ENCODE measurements around the gene SLITRK3. TPM values are rescaled to one million over a fixed set of nuclear protein-coding genes. Genes with fewer than 3 reads are reported as not detected.
"Not testable (repeated sequence)": the region's sequence is repeated elsewhere in the genome, so short reads cannot be mapped to it uniquely, and the experiment has no call there.

The SLITRK3 gene
- total RNA-seq, 2 experiments from 2014 or later = not detected

- Mint-ChIP-seq H3K36me3 (ENCODE audit: low read depth) (no peaks in the 10 kb centered on the region), H3K27ac (no peak overlapping the region), H3K27me3 (ENCODE audit: low read depth) (no peaks in the 10 kb centered on the region), H3K4me3 (no peak overlapping the region), H3K9me3 (ENCODE audit: insufficient read depth) (no peaks in the 10 kb centered on the region), H3K4me1 (ENCODE audit: low read depth) (no peaks in the 10 kb centered on the region)
- ATAC-seq (no peak), DNase-seq (no peak)
- CTCF ChIA-PET = no interaction called here
- POLR2A ChIA-PET = no interaction called here
Observed at GRCh38 chr3:165170236-165170635, 25.9 kb downstream of the SLITRK3 start.

- Mint-ChIP-seq H3K36me3 (ENCODE audit: low read depth) (no peaks in the 10 kb centered on the region), H3K27me3 (ENCODE audit: low read depth) (no peaks in the 10 kb centered on the region), H3K9me3 (ENCODE audit: insufficient read depth) (no peaks in the 10 kb centered on the region), H3K4me3 (no peak overlapping the region), H3K4me1 (ENCODE audit: low read depth) (no peaks in the 10 kb centered on the region), H3K27ac (no peak overlapping the region)
- DNase-seq (no peak), ATAC-seq (no peak)
- CTCF ChIA-PET = no interaction called here
- POLR2A ChIA-PET = no interaction called here
Observed at GRCh38 chr3:165169368-165169767, 26.8 kb downstream of the SLITRK3 start.

GRCh38 chr3:165162883-165163282 is 33.3 kb downstream of the SLITRK3 start:
- H3K27me3 Mint-ChIP-seq (ENCODE audit: low read depth) = no peaks in the 10 kb centered on the region
- ATAC-seq (no peak), DNase-seq (no peak)
- H3K36me3 Mint-ChIP-seq (ENCODE audit: low read depth) = no peaks in the 10 kb centered on the region
- no peak overlapping the region for H3K27ac Mint-ChIP-seq
- H3K4me1 Mint-ChIP-seq (ENCODE audit: low read depth) = no peaks in the 10 kb centered on the region
- H3K9me3 Mint-ChIP-seq (ENCODE audit: insufficient read depth) = no peaks in the 10 kb centered on the region
- H3K4me3 Mint-ChIP-seq = no peak overlapping the region
- POLR2A ChIA-PET = no interaction called here
- CTCF ChIA-PET = no interaction called here

- no peaks in the 10 kb centered on the region for H3K9me3 Mint-ChIP-seq (ENCODE audit: insufficient read depth)
- ChIA-PET POLR2A (no interaction called here), CTCF (no interaction called here)
- no peaks in the 10 kb centered on the region for H3K27me3 Mint-ChIP-seq (ENCODE audit: low read depth)
- H3K27ac Mint-ChIP-seq = no peak overlapping the region
- ATAC-seq = no peak
- no peaks in the 10 kb centered on the region for H3K36me3 Mint-ChIP-seq (ENCODE audit: low read depth)
- no peak overlapping the region for H3K4me3 Mint-ChIP-seq
- no peak for DNase-seq
- no peaks in the 10 kb centered on the region for H3K4me1 Mint-ChIP-seq (ENCODE audit: low read depth)
Observed at GRCh38 chr3:165159760-165160421, 36.3 kb downstream of the SLITRK3 start.

GRCh38 chr3:165158011-165158410 is 38.2 kb downstream of the SLITRK3 start:
- no peak overlapping the region for H3K27ac Mint-ChIP-seq
- CTCF ChIA-PET = no interaction called here
- POLR2A ChIA-PET = no interaction called here
- no peaks in the 10 kb centered on the region for H3K4me1 Mint-ChIP-seq (ENCODE audit: low read depth)
- H3K36me3 Mint-ChIP-seq (ENCODE audit: low read depth) = no peaks in the 10 kb centered on the region
- ATAC-seq (no peak), DNase-seq (no peak)
- no peaks in the 10 kb centered on the region for H3K27me3 Mint-ChIP-seq (ENCODE audit: low read depth)
- H3K4me3 Mint-ChIP-seq = no peak overlapping the region
- H3K9me3 Mint-ChIP-seq (ENCODE audit: insufficient read depth) = no peaks in the 10 kb centered on the region

- Mint-ChIP-seq H3K4me3 (no peak overlapping the region), H3K27me3 (ENCODE audit: low read depth) (no peaks in the 10 kb centered on the region), H3K4me1 (ENCODE audit: low read depth) (no peaks in the 10 kb centered on the region), H3K27ac (no peak overlapping the region), H3K9me3 (ENCODE audit: insufficient read depth) (no peaks in the 10 kb centered on the region), H3K36me3 (ENCODE audit: low read depth) (no peaks in the 10 kb centered on the region)
- DNase-seq (no peak), ATAC-seq (no peak)
- CTCF ChIA-PET = no interaction called here
- POLR2A ChIA-PET = no interaction called here
Observed at GRCh38 chr3:165156757-165157420, 39.3 kb downstream of the SLITRK3 start.

- no peak for ATAC-seq
- no peak overlapping the region for H3K27ac Mint-ChIP-seq
- H3K9me3 Mint-ChIP-seq (ENCODE audit: insufficient read depth) = no peaks in the 10 kb centered on the region
- no peaks in the 10 kb centered on the region for H3K27me3 Mint-ChIP-seq (ENCODE audit: low read depth)
- H3K4me1 Mint-ChIP-seq (ENCODE audit: low read depth) = no peaks in the 10 kb centered on the region
- DNase-seq = no peak
- ChIA-PET CTCF (no interaction called here), POLR2A (no interaction called here)
- no peak overlapping the region for H3K4me3 Mint-ChIP-seq
- no peaks in the 10 kb centered on the region for H3K36me3 Mint-ChIP-seq (ENCODE audit: low read depth)
Observed at GRCh38 chr3:165148876-165149441, 47.2 kb downstream of the SLITRK3 start.

GRCh38 chr3:165144271-165144670 is 51.9 kb downstream of the SLITRK3 start:
- DNase-seq (no peak), ATAC-seq (no peak)
- ChIA-PET POLR2A (no interaction called here), CTCF (no interaction called here)
- H3K4me1 Mint-ChIP-seq (ENCODE audit: low read depth) = no peaks in the 10 kb centered on the region
- H3K9me3 Mint-ChIP-seq (ENCODE audit: insufficient read depth) = no peaks in the 10 kb centered on the region
- no peak overlapping the region for H3K4me3 Mint-ChIP-seq
- H3K36me3 Mint-ChIP-seq (ENCODE audit: low read depth) = no peaks in the 10 kb centered on the region
- H3K27me3 Mint-ChIP-seq (ENCODE audit: low read depth) = no peaks in the 10 kb centered on the region
- H3K27ac Mint-ChIP-seq = no peak overlapping the region

- H3K4me3 Mint-ChIP-seq; DNase-seq; CTCF ChIA-PET; H3K27me3 Mint-ChIP-seq (ENCODE audit: low read depth); POLR2A ChIA-PET; H3K36me3 Mint-ChIP-seq (ENCODE audit: low read depth); H3K9me3 Mint-ChIP-seq (ENCODE audit: insufficient read depth); H3K4me1 Mint-ChIP-seq (ENCODE audit: low read depth); H3K27ac Mint-ChIP-seq; ATAC-seq: not testable (repeated sequence)
Observed at GRCh38 chr3:165139918-165140317, 56.3 kb downstream of the SLITRK3 start.

Other genes starting within 250 kb of the SLITRK3 start
- gene SI, start 117.9 kb downstream of the SLITRK3 start, total RNA-seq = not detected

All from activated CD8-positive, alpha-beta T cell treated with anti-CD3 and anti-CD28 coated beads, Interleukin-2, amount 10 ng/mL, durations not matched to agents 7 days and 5 days (primary cell).